Fibroblast of lung (primary cell): ENCODE results near the gene TAS1R3. TPM values are rescaled to one million over a fixed set of nuclear protein-coding genes. Genes with fewer than 3 reads are reported as not detected.

Source experiments
- DNase-seq, 2 donors: peaks; one replicate each; pipeline versions ENCODE4 v3.0.0 to v3.0.0-alpha.2; 2010; ENCODE audit warnings: low read depth in 2 of 2
- H2AFZ ChIP-seq: 2 replicates; pipeline ENCODE4 v1.5.1; 2012; ENCODE audit warnings: low read length, control low read depth, inconsistent platforms
- H3K27ac ChIP-seq: 2 replicates; pipeline ENCODE4 v1.5.1; 2011; ENCODE audit warnings: low read length, control low read depth; ENCODE audit not compliant: insufficient read depth
- H3K27me3 ChIP-seq: 2 replicates; pipeline ENCODE4 v1.5.1; 2011; ENCODE audit warnings: mild to moderate bottlenecking, low read length; ENCODE audit not compliant: control insufficient read depth, insufficient read depth
- H3K36me3 ChIP-seq: 2 replicates; pipeline ENCODE4 v1.5.1; 2011; ENCODE audit warnings: low read length; ENCODE audit not compliant: control insufficient read depth, insufficient read depth
- H3K4me1 ChIP-seq: 2 replicates; pipeline ENCODE4 v1.5.1; 2011; ENCODE audit warnings: low read length; ENCODE audit not compliant: control insufficient read depth, insufficient read depth; ENCODE audit errors: extremely low read depth
- H3K4me2 ChIP-seq: 2 replicates; pipeline ENCODE4 v1.5.1; 2011; ENCODE audit warnings: low read length, control low read depth; ENCODE audit not compliant: insufficient read depth; ENCODE audit errors: extremely low read depth
- H3K4me3 ChIP-seq, 4 experiments: fragments of 200-600 bp in 1 of 4; sonication (generic) in 1 of 4; replicated peaks in 1 of 4; 2 replicates each; pipeline ENCODE4 v1.5.1; 2011 to 2016; ENCODE audit warnings: low read length in 4 of 4, low read depth in 3 of 4, mild to moderate bottlenecking in 3 of 4, control low read depth in 2 of 4, inconsistent platforms in 1 of 4, mixed read lengths in 1 of 4; ENCODE audit not compliant: insufficient read depth in 1 of 4; ENCODE audit errors: control extremely low read depth in 1 of 4
- H3K79me2 ChIP-seq: 2 replicates; pipeline ENCODE4 v1.5.1; 2012; ENCODE audit warnings: mild to moderate bottlenecking, low read length, inconsistent platforms; ENCODE audit not compliant: control insufficient read depth, insufficient read depth
- H3K9ac ChIP-seq: 2 replicates; pipeline ENCODE4 v1.5.1; 2011; ENCODE audit warnings: mild to moderate bottlenecking, low read length, control low read depth; ENCODE audit not compliant: insufficient read depth
- H3K9me3 ChIP-seq: 2 replicates; pipeline ENCODE4 v1.5.1; 2012; ENCODE audit warnings: low read depth, low read length; ENCODE audit not compliant: control insufficient read depth, insufficient read depth
- H4K20me1 ChIP-seq: 2 replicates; pipeline ENCODE4 v1.5.1; 2011; ENCODE audit warnings: low read length; ENCODE audit not compliant: control insufficient read depth, insufficient read depth; ENCODE audit errors: extremely low read depth
- CTCF ChIP-seq, 2 donors: IDR thresholded peaks in 1 of 2; conservative IDR thresholded peaks in 1 of 2; 1 replicate in 1 of 2; 2 replicates in 1 of 2; pipeline ENCODE4 v1.5.1; 2011 to 2012; ENCODE audit warnings: low read length in 2 of 2, control low read depth in 1 of 2, inconsistent platforms in 1 of 2, low read depth in 1 of 2, mild to moderate bottlenecking in 1 of 2
- EZH2 ChIP-seq: IDR thresholded peaks from 2 replicates; pipeline ENCODE4 v1.5.1; 2012; ENCODE audit warnings: low read length, control low read depth, mild to moderate bottlenecking; ENCODE audit errors: missing control alignments
- polyA plus RNA-seq, 2 donors: library from polyadenylated mRNA; depleted of rRNA in 1 of 2; stranded (reverse) in 1 of 2; unstranded in 1 of 2; fragments of >200 nt; gene quantifications; 2 replicates each; pipeline ENCODE4 v1.2.1, GENCODE V29; 2011 to 2012; ENCODE audit warnings: missing spikeins in 1 of 2
- total RNA-seq: library from RNA; depleted of rRNA; stranded (reverse); fragments of >200 nt; gene quantifications from 2 replicates; pipeline ENCODE4 v1.2.1, GENCODE V29; 2014

TAS1R3 gene
- total and polyA plus RNA-seq, 2 donors (not counting 1 experiment from before 2014, with no cell fraction given) = 0.02 to 0.17 TPM

GRCh38 chr1:1332031-1332755, 1.1 kb downstream of the TAS1R3 start:
- no peak for DNase-seq
- no peak overlapping the region for H3K9ac ChIP-seq
- no peak overlapping the region for H3K4me3 ChIP-seq
- peaks cover 14% of the 10 kb centered on the region for H3K36me3 ChIP-seq
- no peaks in the 10 kb centered on the region for H3K4me1 ChIP-seq
- no peak for TF ChIP-seq CTCF (conservative IDR thresholded peaks at IDR 0.05 in 1 of 2, IDR thresholded peaks at IDR 0.05 in 1 of 2; ENCODE audit: low read depth in 1 of 2, low read length in 2 of 2)
- TF ChIP-seq EZH2 = no peak
- H3K27me3 ChIP-seq = no peaks in the 10 kb centered on the region
- no peak overlapping the region for H3K4me2 ChIP-seq
- H3K79me2 ChIP-seq = no peaks in the 10 kb centered on the region
- H3K9me3 ChIP-seq = no peaks in the 10 kb centered on the region
- no peak overlapping the region for H2AFZ ChIP-seq
- H3K27ac ChIP-seq = no peak overlapping the region
- H4K20me1 ChIP-seq = no peaks in the 10 kb centered on the region

GRCh38 chr1:1332774-1333480, 1.8 kb downstream of the TAS1R3 start:
- Histone ChIP-seq H2AFZ (no peak overlapping the region), H3K79me2 (no peaks in the 10 kb centered on the region), H3K27me3 (no peaks in the 10 kb centered on the region), H3K4me1 (no peaks in the 10 kb centered on the region), H3K9me3 (no peaks in the 10 kb centered on the region), H4K20me1 (no peaks in the 10 kb centered on the region), H3K36me3 (peaks cover 13% of the 10 kb centered on the region), H3K9ac (no peak overlapping the region), H3K4me2 (no peak overlapping the region), H3K27ac (no peak overlapping the region), H3K4me3 (no peak overlapping the region)
- no peak for DNase-seq
- TF ChIP-seq EZH2 (no peak), CTCF (conservative IDR thresholded peaks at IDR 0.05 in 1 of 2, IDR thresholded peaks at IDR 0.05 in 1 of 2; ENCODE audit: low read depth in 1 of 2, low read length in 2 of 2) (no peak)

- H3K79me2 ChIP-seq = no peaks in the 10 kb centered on the region
- H2AFZ ChIP-seq = no peak overlapping the region
These were observed 2.6 kb downstream of the TAS1R3 start for GRCh38 chr1:1333551-1334241.

More at GRCh38 chr1:1333551-1334241, 2.6 kb downstream of the TAS1R3 start:
- Histone ChIP-seq H3K36me3 (peaks cover 16% of the 10 kb centered on the region), H4K20me1 (no peaks in the 10 kb centered on the region), H3K4me1 (no peaks in the 10 kb centered on the region), H3K9me3 (no peaks in the 10 kb centered on the region), H3K27ac (no peak overlapping the region), H3K27me3 (no peaks in the 10 kb centered on the region), H3K9ac (no peak overlapping the region), H3K4me3 (no peak overlapping the region), H3K4me2 (no peak overlapping the region)
- DNase-seq = no peak
- no peak for TF ChIP-seq EZH2
- no peak for TF ChIP-seq CTCF (conservative IDR thresholded peaks at IDR 0.05 in 1 of 2, IDR thresholded peaks at IDR 0.05 in 1 of 2; ENCODE audit: low read depth in 1 of 2, low read length in 2 of 2)
